MCF 10A (cell line): ENCODE data around the gene KISS1. TPM values are rescaled to one million over a fixed set of nuclear protein-coding genes. Genes with fewer than 3 reads are reported as not detected.

Source experiments
- BruUV-seq: library from RNA; stranded (reverse); fragments of 400-500 nt; replicated peaks from 2 replicates; lab custom pipeline; 2021; lab: Mats Ljungman, UMichigan
- CTCF ChIA-PET: fragments of 300-600 bp; sonication (Branson Sonifier 250); formaldehyde crosslinking; extraction: SDS; loops from one replicate; lab custom pipeline; 2021; ENCODE audit warnings: antibody characterized with exemption, inconsistent platforms; lab: Yijun Ruan, JAX
- POLR2A ChIA-PET: fragments of 300-600, 350-650 bp; sonication (Branson Sonifier 250); formaldehyde crosslinking; extraction: SDS; loops from one replicate; lab custom pipeline; 2020; ENCODE audit warnings: antibody characterized with exemption, inconsistent platforms; lab: Yijun Ruan, JAX
- DNase-seq: peaks from one replicate; pipeline ENCODE4 v3.0.0-alpha.2; 2018; ENCODE audit not compliant: unreplicated experiment
- H3K27ac Mint-ChIP-seq: one replicate; pipeline ENCODE4 v1.8.0; 2022; ENCODE audit warnings: mild to moderate bottlenecking, low read depth, mixed read lengths; ENCODE audit not compliant: unreplicated experiment
- H3K27me3 Mint-ChIP-seq: one replicate; pipeline ENCODE4 v1.8.0; 2022; ENCODE audit warnings: mixed read lengths; ENCODE audit not compliant: insufficient read depth, unreplicated experiment
- H3K36me3 Mint-ChIP-seq: one replicate; pipeline ENCODE4 v1.8.0; 2022; ENCODE audit warnings: mild to moderate bottlenecking, moderate library complexity, mixed read lengths; ENCODE audit not compliant: insufficient read depth, unreplicated experiment
- H3K4me1 Mint-ChIP-seq: one replicate; pipeline ENCODE4 v1.8.0; 2022; ENCODE audit warnings: mixed read lengths; ENCODE audit not compliant: insufficient read depth, unreplicated experiment
- H3K4me3 Mint-ChIP-seq: one replicate; pipeline ENCODE4 v1.8.0; 2022; ENCODE audit warnings: mild to moderate bottlenecking, moderate library complexity, mixed read lengths; ENCODE audit not compliant: unreplicated experiment
- H3K9me3 Mint-ChIP-seq: one replicate; pipeline ENCODE4 v1.8.0; 2022; ENCODE audit warnings: mixed read lengths; ENCODE audit not compliant: unreplicated experiment
- CTCF ChIP-seq: fragments of 200-600 bp; IDR thresholded peaks from one replicate; pipeline ENCODE4 v1.8.0; 2022; ENCODE audit warnings: antibody characterized with exemption, mild to moderate bottlenecking; ENCODE audit not compliant: unreplicated experiment
- intact Hi-C: fragments of 100-400 bp; cut with micrococcal nuclease; formaldehyde crosslinking; loops from 2 replicates; pipeline ENCODE4 v1.14.1; 2022
- total RNA-seq: library from RNA; stranded (reverse); gene quantifications from 2 replicates; pipeline ENCODE4 v1.2.3, GENCODE V29; 2022

The KISS1 gene
- total RNA-seq, 1 experiment from 2014 or later, result not detected

- H3K27ac Mint-ChIP-seq, result no peak overlapping the region
- H3K36me3 Mint-ChIP-seq, result peaks cover 87% of the 10 kb centered on the region
- peaks cover 18% of the 10 kb centered on the region for H3K4me1 Mint-ChIP-seq
- ChIA-PET CTCF (interaction anchor here (0.5 to 8.6 kb wide), 10 partner anchors 8 to 576 kb away, joined by 3 to 60 read pairs (median 4); partner anchors contain the start of gene GOLT1A), POLR2A (interaction anchor here (1.2 to 1.3 kb wide), 2 partner anchors 11 to 13 kb away, joined by 3 to 4 read pairs; no protein-coding TSS in a partner anchor)
- no peaks in the 10 kb centered on the region for H3K27me3 Mint-ChIP-seq
- no peak for DNase-seq
- intact Hi-C loops, result no loop called here
- H3K9me3 Mint-ChIP-seq, result no peaks in the 10 kb centered on the region
- BruUV-seq, result no TSS peak
- TF ChIP-seq CTCF, result no peak
- no peak overlapping the region for H3K4me3 Mint-ChIP-seq
Measured at GRCh38 chr1:204230211-204230610, 33.9 kb upstream of the KISS1 start.

- H3K27ac Mint-ChIP-seq, result no peak overlapping the region
- no peak for TF ChIP-seq CTCF
- no peaks in the 10 kb centered on the region for H3K9me3 Mint-ChIP-seq
- no TSS peak for BruUV-seq
- ChIA-PET POLR2A (interaction anchor here (1.2 kb wide), 1 partner anchor 11 kb away, joined by 4 read pairs; no protein-coding TSS in a partner anchor), CTCF (interaction anchor here (0.8 to 8.6 kb wide), 8 partner anchors 10 to 578 kb away, joined by 3 to 60 read pairs (median 8); partner anchors contain the start of gene GOLT1A)
- intact Hi-C loops, result no loop called here
- no peak overlapping the region for H3K4me3 Mint-ChIP-seq
- H3K36me3 Mint-ChIP-seq, result peaks cover 74% of the 10 kb centered on the region
- H3K27me3 Mint-ChIP-seq, result no peaks in the 10 kb centered on the region
- H3K4me1 Mint-ChIP-seq, result peaks cover 18% of the 10 kb centered on the region
- DNase-seq, result no peak
Measured at GRCh38 chr1:204228896-204229295, 32.6 kb upstream of the KISS1 start.

GRCh38 chr1:204227996-204228785 is 31.9 kb upstream of the KISS1 start:
- POLR2A ChIA-PET, result no interaction called here
- H3K4me3 Mint-ChIP-seq, result no peak overlapping the region
- BruUV-seq, result no TSS peak
- no peaks in the 10 kb centered on the region for H3K9me3 Mint-ChIP-seq
- CTCF ChIA-PET, result interaction anchor here (0.6 to 8.6 kb wide), 7 partner anchors 9 to 135 kb away, joined by 3 to 60 read pairs (median 12); partner anchors contain the start of gene GOLT1A
- no peak for DNase-seq
- H3K36me3 Mint-ChIP-seq, result peaks cover 68% of the 10 kb centered on the region
- H3K4me1 Mint-ChIP-seq, result peaks cover 18% of the 10 kb centered on the region
- H3K27me3 Mint-ChIP-seq, result no peaks in the 10 kb centered on the region
- no peak overlapping the region for H3K27ac Mint-ChIP-seq
- TF ChIP-seq CTCF, result no peak
- intact Hi-C loops, result no loop called here

- H3K4me1 Mint-ChIP-seq, result peaks cover 18% of the 10 kb centered on the region
- no peak for TF ChIP-seq CTCF
- ChIA-PET POLR2A (interaction anchor here (0.9 kb wide), 1 partner anchor 11 kb away, joined by 5 read pairs; no protein-coding TSS in a partner anchor), CTCF (interaction anchor here (0.6 to 8.6 kb wide), 5 partner anchors 13 to 955 kb away, joined by 3 to 60 read pairs (median 4); partner anchors contain the start of gene GOLT1A)
- DNase-seq, result no peak
- H3K27ac Mint-ChIP-seq, result peak overlapping the region; percentile 5
- intact Hi-C loops, result no loop called here
- no peak overlapping the region for H3K4me3 Mint-ChIP-seq
- peaks cover 66% of the 10 kb centered on the region for H3K36me3 Mint-ChIP-seq
- BruUV-seq, result no TSS peak
- no peaks in the 10 kb centered on the region for H3K9me3 Mint-ChIP-seq
- H3K27me3 Mint-ChIP-seq, result no peaks in the 10 kb centered on the region
Measured at GRCh38 chr1:204227351-204227750, 31.1 kb upstream of the KISS1 start.
